GM11168 (cell line): ENCODE results near the gene GPR180.
"Not testable (repeated sequence)": the region's sequence is repeated elsewhere in the genome, so short reads cannot be mapped to it uniquely, and the experiment has no call there.

Source experiments
- in situ Hi-C: fragments of 300-500 bp; cut with MboI; formaldehyde crosslinking; loops from one replicate; pipeline ENCODE4 v1.12.0; 2022; ENCODE audit warnings: low sequenced_read_pairs; ENCODE audit not compliant: unreplicated experiment

Gene GPR180

DNA sequence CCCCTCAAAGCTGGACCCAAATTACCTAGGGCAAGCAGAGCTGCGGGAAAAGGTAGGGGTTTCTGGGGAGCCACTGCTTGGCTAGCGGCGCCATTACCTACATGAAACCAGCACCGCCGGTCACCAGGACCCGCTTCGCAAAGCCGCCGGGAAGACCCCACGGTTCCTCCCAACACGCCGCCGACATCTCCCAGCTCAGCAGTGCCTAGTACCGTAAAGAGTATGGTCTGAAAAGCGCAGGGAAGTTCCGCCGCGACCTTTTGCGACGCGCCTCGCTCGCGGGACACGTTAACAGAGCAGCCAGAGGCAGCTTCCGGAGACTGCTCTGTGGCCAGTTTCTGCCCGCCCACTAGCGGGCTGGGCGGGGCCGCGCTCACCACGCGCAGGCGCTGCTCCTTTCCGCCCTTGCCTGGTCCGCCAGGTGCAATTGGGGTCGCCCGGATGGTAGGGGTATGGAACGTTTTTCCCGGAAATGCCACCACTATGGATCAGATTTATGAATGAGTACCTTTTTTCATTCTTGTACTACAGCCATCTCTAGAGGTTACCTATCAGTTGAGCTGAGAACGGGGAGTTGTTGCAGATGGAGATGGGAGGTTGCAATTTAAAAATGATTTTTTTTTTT is 5.6 kb upstream of the GPR180 start, which contains the start of gene TGDS:
Gene TGDS (minus strand): TSS at position 203 of the 625 bp plus-strand sequence. CDS start 16 bp downstream, at position 187.
- in situ Hi-C loops: no loop called here

DNA sequence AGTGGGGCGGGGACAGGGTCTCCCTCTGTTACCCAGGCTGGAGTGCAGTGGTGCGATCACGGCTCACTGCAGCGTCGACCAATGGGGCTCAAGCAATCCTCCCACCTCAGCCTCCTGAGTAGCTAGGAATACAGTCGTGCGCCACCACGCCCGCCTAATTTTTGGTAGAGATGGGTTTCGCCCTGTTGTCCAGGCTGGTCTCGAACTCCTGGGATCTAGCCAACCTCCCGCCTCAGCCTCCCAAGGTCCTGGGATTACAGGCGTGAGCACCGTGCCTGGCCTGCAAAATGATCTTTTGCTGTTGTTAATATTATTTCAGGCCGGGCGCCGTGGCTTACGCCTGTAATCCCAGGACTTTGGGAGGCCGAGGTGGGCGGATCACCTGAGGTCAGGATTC is 5.1 kb upstream of the GPR180 start:
- in situ Hi-C loops: no loop called here

DNA sequence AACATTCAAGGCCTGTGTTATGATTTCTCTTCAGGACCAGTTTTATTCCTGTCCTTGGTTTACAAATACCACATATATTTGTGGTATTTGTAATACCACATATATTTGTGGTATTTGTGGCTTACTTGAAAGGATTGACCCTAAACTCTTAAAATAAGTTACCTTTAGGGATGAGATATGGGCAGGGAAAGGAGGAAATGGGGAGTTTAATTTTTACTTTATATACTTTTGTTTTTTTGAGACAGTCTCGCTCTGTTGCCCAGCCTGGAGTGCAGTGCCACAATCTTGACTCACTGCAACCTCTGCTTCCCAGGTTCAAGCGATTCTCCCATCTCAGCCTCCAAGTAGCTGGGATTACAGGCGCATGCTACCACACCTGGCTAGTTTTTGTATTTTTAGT is 3.4 kb upstream of the GPR180 start:
- in situ Hi-C loops: no loop called here

DNA sequence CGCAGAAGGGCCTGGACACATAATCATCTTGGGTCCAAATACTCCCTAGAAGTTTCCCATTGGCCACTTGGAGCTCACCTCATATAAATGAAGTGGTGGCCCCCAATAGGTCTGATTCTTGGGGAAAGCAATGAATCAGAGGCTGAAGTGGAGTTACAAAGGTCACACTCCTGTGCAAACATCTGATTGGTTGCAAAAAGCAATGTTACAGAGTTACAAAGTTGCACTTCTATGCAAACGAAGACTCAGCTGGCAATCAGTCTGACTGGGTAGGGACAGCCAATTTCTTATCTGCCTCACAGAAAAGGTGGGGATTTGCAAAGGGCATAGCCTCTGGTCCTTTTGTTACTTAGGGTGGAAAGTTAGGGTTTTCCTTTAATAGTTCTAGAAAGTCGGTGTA is 1.8 kb upstream of the GPR180 start:
- in situ Hi-C loops: no loop called here

DNA sequence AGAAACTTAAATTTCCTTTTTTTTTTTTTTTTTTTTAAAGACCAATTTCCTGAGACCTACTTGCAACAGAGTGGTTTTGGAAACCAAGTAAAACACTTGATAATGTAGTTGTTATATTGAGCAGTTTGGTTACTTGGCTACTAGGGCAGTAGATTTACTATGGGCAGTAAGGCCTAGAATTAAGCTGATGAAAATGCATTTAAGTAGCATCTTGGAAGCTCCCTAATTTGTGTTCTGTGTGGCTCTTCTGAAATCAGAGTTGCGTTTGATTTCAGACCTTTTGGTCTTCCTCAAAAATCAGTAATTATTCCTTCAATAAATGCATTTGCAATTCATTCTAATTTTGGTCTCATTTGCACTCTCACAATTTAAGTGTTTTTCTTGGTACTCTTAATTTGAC is 810 bp downstream of the GPR180 start:
- in situ Hi-C loops: no loop called here

DNA sequence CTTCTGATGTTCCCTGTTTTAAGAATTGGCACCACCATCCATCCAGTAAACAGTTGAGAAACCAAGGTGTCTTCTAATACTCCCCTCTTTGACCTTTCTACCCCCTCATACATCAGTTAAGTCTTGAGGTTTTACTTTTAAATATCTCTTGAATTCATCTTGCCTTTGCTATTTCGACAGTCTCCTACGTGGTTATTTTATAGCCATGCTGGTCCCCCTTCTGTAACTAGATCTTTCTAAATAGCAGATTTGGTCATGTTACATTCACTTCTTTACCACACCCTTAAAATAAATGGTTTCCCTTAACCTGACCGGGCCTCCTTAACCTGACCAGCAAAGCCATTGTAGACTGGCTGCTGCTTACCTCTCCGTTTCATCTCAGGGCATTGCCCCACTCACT is 5.4 kb downstream of the GPR180 start:
- in situ Hi-C loops: no loop called here

DNA sequence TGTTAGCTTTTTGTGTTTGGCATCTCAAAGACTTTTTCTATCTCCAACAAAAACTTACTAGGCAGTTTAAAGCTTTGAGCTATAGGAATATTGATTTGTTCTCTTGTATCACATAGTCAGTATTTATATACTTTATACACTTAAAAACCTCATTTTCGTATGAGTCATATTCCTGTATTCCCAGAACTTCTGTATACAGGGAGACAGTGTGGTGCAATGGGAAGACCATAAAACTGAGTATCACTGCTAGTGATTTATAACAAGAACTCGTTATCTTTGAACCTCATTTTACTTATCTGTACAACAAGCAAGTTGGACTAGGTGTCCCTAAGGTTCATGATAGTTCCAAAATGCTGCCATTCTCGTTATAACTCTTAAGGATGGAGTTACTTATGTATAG is 6.3 kb downstream of the GPR180 start:
- in situ Hi-C loops: no loop called here

DNA sequence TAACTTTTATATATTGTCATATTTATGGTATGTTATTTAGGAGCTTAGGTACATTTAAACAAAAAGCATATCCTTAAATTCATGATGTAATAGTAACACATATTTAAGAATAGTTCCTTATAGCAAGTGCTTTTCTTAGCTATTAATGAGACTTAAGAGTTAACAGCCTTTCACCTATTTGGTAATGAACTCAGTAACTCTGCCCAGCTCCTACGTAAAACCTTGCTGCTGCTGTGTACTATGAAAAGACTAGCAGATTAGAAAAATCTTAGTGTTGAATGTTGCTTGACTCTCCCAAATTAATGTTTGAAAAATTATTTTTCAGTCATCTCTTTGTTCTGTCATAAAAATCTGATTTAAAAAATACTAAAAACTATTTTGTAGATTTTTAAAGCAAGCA is 6.9 kb downstream of the GPR180 start:
- in situ Hi-C loops: no loop called here

DNA sequence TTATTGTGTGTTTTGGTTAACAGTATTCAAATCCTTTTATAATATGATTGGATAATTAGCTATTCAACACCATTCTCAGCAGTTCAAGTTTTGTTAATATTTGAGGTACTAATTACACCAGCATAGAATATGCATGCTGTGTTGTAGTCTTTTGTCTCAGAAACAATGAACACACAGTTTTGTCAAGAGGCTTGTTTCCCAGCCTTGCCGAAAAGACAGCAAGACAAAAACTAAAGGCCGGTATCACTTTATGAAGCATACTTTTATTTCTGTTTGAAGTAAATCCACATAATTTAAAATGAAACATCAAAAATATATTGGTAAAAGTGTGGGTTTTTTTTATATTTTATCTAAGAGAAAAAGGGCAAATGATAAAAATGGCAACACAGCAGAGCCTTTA is 7.5 kb downstream of the GPR180 start:
- in situ Hi-C loops: no loop called here

DNA sequence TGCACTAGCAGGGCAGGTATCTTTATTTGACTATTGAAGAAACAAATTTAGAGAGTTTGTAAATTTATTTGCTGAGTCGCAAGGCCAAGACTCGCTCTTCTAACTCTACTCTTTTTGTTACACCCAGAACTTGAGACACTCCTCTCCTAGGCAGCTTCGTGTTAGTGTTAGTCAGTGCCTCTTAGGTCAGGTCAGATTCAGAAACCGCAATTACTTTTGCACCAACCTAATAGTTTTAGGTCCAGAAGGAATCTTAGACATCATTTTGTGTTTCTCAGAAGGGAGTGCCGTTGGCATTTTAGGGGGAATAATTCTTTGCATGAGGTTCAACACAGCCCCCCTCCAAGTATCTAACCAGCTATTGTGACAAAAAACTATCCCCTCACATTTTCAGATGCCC is 8.8 kb downstream of the GPR180 start:
- in situ Hi-C loops: loop anchor here (10.0 kb wide), 1 partner anchor 176 kb away; no protein-coding TSS in a partner anchor

DNA sequence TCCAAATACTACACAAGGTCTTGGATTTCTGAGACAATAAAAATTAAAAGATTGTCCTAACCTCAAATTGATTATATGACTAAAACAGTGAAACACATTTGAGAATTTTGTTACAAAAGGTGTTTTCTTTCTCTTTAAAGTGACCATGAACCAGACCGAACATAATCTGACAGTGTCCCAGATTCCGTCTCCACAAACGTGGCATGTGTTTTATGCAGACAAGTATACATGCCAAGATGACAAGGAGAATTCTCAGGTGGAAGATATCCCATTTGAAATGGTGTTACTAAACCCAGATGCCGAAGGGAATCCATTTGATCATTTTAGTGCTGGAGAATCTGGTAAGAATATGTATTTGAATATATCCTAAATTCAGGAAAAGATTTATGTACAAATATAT is 10.4 kb downstream of the GPR180 start:
- in situ Hi-C loops: loop anchor here (10.0 kb wide), 1 partner anchor 177 kb away; no protein-coding TSS in a partner anchor

DNA sequence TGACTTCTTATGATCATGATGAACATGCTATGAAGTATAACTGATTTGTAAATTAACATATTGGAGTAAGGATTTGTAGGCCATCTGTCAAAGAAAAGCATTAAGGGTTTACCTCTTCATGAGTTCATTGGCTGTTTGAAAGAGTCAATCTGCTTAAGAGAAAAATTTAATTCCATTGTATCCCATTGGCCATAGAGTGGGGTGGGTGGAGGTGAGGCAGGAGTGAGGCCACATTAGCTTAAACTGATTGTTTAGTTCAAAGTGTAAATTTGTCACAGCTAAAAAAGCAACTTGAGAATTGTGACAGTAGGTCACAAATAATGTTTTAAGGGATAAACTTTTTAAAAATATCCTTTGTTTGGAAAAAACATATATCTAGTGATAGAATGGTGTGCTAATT is 11.4 kb downstream of the GPR180 start:
- in situ Hi-C loops: loop anchor here (10.0 kb wide), 1 partner anchor 178 kb away; no protein-coding TSS in a partner anchor

DNA sequence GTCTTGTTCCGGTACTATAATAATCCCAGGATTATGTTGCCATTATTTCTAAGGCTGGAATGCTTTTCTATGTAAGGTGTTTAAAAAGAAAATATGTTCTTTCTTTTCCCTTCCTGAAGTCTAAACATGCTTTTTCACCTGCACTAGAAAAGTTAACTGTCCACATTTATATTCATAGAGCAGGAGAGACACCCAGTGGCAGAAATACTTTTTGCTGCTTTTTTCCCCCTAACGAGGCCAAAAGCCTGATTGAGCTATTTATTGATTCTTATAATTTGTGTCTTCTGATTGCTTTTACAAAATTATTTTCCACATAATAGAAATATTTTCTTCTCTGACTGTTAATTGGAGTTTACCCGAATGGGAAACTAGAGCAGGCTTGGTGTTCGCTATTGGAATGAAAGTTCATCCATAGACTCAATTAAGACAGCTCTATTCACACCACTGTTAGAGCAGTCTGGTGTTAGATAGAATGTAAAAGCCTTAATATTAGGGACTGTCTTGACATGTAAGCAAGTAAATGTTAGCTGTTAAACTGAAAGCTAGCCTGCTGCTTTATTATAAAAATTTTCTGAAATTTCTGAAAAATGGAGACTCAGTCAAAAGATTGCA is 15.8 kb downstream of the GPR180 start:
- in situ Hi-C loops: loop anchor here (10.0 kb wide), 1 partner anchor 183 kb away; no protein-coding TSS in a partner anchor

DNA sequence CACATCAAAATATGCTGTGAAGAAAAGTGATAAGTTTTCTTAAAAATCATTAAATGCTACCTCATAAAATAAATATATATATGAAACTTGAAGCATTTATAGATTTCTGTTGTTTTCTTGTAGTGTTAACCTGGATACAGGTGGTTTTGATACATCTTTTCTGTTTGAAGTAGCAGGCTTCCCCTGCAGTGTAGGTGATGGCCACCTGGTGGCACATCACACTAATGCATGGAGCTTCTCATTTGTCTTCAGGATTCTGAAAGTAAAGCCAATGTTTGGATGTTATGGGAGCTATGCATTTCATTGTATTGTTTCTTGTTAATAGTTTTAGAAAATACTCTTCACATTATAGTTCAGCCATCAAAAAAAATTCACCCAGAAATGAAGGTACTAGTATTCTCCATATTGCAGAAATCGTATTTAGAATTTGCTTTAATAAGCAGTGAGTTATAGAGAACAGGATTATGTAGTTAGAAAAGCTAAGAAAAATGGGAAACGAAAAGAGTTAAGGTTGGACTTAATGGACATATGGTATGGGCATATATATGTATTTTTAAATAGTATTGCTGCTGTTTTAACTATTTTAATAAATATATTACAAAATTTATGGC is 18.7 kb downstream of the GPR180 start:
- in situ Hi-C loops: no loop called here

DNA sequence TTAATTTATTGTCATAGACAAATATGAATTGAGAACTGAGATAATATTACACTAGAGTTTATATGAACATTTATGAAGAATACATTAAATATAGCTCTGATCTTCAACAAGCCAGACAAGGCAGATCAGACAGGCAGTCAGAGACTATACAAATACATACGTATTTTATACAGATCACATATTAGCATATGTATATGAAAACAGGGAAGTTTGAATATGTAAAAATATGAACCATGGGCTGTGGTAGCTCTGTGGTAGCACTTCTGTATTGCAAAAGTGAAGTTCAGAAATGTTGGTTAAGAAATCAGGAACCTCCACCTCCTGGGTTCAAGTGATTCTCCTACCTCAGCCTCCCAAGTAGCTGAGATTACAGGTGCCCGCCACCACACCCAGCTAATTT is 20.7 kb downstream of the GPR180 start:
- in situ Hi-C loops: no loop called here

DNA sequence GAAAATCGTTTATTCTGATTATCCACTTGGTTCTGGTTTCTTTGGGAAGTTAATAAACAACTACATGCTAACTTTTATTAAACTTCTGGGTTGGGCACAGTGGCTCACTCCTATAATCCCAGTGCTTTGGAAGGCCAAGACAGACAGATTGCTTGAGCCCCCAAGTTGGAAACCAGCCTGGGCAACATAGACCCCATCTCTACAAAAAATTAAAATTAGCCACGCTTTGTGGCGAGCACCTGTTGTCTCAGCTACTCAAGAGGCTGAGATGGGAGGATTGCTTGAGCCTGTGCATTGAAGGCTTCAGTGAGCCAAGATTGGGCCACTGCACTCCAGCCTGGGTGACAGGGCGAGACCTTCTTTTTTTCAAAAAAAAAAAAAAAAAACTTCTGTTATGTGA is 21.7 kb downstream of the GPR180 start:
- in situ Hi-C loops: no loop called here

DNA sequence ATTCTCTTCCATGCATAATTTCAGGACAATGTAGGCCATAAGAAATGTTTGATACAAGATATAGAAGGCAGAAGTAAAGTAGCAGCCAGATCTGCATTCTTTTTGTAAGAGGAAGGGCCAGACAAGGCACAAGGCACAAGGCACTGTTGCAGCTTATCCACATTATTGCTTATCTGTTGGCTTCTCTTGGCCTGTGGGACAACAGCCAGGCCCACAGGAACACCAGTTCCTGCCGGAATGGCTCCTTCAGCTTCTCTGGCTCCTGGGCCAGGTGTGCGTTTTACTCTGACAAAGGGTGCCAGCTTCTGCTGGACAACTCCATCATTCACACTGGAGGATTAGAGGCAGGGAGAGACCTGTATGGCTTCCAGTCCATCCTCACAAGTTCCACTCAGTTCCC is 29.2 kb downstream of the GPR180 start:
- in situ Hi-C loops: no loop called here

DNA sequence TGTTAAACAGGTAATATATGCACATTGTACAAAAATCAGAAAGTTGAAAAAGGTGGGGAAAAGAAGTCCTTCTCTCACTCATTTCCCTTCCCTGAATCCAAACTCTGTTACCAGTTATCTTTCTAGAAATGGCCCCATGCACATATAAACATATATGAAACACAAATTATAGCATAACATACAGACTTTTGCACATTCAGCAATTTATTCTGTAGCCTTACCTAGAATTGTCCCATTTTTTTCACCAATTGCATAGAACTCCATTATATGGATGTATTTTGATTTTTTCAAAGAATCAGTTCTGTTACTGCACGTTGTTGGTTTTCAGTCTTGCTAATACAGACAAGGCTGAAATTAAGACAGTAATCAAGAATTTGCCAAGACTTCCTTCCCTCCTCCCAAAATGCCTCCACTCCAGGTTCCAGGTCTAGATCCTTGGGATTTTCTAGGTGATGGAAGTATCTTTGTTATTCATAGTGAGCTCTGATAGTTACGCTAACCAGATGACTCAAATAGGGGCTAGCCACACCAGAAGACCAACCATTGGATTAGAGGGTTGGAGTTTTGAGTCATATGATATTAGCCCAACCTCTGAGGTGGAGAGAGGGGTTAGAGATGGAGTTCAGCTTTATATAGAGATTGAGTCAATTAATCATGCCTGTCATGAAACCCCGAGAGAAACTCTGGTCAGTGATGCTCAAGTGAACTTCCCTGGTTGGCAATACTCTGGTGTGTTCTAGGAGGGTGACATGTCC is 30.7 kb downstream of the GPR180 start:
- in situ Hi-C loops: no loop called here

DNA sequence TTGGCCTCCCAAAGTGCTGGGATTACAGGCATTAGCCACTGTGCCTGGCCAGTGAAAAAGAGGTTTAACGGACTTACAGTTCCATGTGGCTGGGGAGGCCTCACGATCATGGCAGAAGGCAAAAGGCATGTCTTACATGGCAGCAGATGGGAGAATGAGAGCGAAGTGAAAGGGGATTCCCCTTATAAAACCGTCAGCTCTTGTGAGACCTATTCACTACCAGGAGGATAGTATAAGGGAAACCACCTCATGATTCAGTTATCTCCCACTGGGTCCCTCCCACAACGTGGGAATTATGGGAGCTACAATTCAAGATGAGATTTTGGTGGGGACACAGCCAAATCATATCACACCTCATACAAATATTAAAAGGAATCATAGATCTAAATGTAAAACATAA is 34.4 kb downstream of the GPR180 start:
- in situ Hi-C loops: not testable (repeated sequence)

DNA sequence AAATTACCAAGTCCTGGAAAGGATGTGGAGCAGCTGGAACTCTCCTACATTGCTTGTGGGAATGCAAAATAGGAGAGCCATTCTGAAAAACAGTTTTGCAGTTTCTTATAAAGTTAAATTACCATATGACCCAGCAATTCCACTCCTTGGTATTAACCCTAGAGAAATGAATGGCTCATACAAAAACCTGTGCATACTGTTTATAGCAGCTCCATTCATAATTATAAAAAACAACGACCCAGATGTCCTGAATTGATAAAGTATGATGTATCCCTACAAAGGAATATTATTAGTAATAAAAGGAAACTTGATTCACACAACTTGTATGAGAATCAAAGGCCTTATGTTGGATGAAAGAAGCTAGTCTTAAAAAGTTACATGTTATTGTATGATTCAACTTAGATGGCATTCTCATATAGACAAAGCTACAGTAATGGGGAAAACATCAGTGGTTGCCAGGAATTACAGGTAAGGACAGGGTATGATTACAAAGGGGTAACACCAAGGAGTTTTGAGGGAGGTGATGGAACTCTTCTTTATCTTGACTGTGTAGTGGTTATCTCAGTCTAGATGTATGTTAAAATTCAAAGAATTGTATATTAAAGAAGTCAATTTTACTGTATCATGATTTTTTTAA is 35.4 kb downstream of the GPR180 start:
- in situ Hi-C loops: no loop called here
